ENCODE results near the gene ASPSCR1. TPM values are rescaled to one million over a fixed set of nuclear protein-coding genes. Genes with fewer than 3 reads are reported as not detected.

Gene ASPSCR1
- total and polyA plus RNA-seq, 2 of the 13 experiments (the other 11 are each of a cell fraction or from before 2014, with no cell fraction given) = 274 to 314 TPM

DNA sequence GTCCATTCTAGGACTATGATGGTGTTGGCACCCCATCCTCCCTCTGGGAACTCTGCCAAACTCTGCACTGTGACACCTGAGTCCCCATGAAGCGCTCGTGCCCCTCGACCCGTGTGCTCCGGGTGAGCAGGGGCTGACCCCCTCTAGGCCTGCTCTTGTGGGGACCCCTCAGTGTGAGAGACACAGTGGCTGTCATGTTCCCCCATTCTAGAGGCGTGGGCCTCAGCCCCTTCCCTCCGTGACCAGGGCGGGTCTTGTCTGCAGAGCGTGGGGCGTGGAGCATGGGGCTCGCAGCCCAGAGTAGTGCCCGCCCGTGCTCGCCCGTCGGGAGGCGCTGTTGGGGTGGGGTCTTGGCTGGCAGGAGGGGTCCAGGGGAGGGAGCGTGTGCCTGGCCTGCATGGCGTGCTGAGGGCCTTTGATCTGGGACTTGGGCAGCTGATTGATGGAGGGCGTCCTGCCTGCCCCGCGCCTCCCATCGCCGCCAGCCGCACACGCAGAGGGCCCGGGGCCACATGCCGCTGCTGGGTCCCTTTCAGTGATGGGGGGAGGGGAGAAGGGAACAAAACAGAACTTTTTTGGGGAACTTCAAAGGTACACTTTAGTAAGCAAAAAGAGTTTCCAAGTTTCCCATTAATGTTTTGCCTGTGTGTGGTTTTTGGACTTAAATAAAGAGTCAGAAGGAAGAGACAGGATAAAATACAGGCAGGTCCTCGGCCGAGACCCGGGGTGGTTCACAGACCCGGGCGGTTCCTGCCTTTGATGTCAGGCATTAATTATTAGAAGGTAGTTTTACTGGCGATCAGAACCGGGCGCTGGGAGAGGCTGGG lies 22.8 kb downstream of the ASPSCR1 start (continued):
- TF ChIP-seq, protein P1, sequence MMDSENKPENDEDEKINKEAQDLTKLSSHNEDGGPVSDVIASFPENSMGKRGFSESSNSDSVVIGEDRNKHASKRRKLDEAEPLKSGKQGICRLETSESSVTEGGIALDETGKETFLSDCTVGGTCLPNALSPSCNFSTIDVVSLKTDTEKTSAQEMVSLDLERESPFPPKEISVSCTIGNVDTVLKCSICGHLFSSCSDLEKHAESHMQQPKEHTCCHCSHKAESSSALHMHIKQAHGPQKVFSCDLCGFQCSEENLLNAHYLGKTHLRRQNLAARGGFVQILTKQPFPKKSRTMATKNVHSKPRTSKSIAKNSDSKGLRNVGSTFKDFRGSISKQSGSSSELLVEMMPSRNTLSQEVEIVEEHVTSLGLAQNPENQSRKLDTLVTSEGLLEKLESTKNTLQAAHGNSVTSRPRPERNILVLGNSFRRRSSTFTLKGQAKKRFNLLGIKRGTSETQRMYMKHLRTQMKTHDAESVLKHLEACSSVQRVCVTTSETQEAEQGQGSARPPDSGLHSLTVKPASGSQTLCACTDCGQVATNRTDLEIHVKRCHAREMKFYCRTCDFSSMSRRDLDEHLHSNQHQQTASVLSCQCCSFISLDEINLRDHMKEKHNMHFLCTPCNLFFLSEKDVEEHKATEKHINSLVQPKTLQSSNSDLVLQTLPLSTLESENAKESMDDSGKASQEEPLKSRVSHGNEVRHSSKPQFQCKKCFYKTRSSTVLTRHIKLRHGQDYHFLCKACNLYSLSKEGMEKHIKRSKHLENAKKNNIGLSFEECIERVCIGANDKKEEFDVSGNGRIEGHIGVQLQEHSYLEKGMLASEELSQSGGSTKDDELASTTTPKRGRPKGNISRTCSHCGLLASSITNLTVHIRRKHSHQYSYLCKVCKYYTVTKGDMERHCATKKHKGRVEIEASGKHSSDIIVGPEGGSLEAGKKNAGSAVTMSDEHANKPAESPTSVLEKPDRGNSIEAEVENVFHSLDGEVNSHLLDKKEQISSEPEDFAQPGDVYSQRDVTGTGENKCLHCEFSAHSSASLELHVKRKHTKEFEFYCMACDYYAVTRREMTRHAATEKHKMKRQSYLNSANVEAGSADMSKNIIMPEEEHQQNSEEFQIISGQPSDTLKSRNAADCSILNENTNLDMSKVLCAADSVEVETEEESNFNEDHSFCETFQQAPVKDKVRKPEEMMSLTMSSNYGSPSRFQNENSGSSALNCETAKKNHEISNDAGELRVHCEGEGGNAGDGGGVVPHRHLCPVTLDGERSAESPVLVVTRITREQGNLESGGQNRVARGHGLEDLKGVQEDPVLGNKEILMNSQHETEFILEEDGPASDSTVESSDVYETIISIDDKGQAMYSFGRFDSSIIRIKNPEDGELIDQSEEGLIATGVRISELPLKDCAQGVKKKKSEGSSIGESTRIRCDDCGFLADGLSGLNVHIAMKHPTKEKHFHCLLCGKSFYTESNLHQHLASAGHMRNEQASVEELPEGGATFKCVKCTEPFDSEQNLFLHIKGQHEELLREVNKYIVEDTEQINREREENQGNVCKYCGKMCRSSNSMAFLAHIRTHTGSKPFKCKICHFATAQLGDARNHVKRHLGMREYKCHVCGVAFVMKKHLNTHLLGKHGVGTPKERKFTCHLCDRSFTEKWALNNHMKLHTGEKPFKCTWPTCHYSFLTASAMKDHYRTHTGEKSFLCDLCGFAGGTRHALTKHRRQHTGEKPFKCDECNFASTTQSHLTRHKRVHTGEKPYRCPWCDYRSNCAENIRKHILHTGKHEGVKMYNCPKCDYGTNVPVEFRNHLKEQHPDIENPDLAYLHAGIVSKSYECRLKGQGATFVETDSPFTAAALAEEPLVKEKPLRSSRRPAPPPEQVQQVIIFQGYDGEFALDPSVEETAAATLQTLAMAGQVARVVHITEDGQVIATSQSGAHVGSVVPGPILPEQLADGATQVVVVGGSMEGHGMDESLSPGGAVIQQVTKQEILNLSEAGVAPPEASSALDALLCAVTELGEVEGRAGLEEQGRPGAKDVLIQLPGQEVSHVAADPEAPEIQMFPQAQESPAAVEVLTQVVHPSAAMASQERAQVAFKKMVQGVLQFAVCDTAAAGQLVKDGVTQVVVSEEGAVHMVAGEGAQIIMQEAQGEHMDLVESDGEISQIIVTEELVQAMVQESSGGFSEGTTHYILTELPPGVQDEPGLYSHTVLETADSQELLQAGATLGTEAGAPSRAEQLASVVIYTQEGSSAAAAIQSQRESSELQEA (CRISPR knock-in tag; IDR thresholded peaks at IDR 0.05; ENCODE audit: not compliant biosample characterization) = no peak
- TF ChIP-seq ZNF777 (CRISPR knock-in tag; IDR thresholded peaks at IDR 0.05) = no peak
- 0 out of 4 replicates have a peak, but pooled peaks of 1 of the 2 experiments have one; percentile 44 for TF ChIP-seq POLR2A (IDR thresholded peaks at IDR 0.05; ENCODE audit: insufficient read depth in 1 of 2, low read depth in 2 of 2, low read length in 2 of 2)
- peak; percentile 97 for TF ChIP-seq AKAP8 (CRISPR knock-in tag; IDR thresholded peaks at IDR 0.05)
- TF ChIP-seq TAF1 (CRISPR knock-in tag; IDR thresholded peaks at IDR 0.05) = peak; percentile 60; the same call in 1 of the 2 replicates
- TF ChIP-seq SOX5 (CRISPR knock-in tag; IDR thresholded peaks at IDR 0.05; ENCODE audit: borderline replicate concordance) = no peak
- TF ChIP-seq MTF2 (CRISPR knock-in tag; IDR thresholded peaks at IDR 0.05; ENCODE audit: borderline replicate concordance) = peak; percentile 73
- TF ChIP-seq, protein P2, sequence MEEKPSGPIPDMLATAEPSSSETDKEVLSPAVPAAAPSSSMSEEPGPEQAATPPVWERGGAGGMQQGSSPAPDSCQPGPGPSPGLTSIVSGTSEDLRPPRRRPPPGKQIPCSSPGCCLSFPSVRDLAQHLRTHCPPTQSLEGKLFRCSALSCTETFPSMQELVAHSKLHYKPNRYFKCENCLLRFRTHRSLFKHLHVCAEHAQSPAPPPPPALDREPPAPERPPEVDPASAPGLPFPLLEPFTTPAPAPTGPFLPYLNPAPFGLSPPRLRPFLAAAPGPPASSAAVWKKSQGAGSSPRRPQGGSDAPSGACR (CRISPR knock-in tag; IDR thresholded peaks at IDR 0.05) = peak; percentile 80
- peak; percentile 17; the same call in 1 of the 2 replicates for TF ChIP-seq SALL2 (CRISPR knock-in tag; IDR thresholded peaks at IDR 0.05)
- no peak for TF ChIP-seq SNAI1 (CRISPR knock-in tag; IDR thresholded peaks at IDR 0.05; ENCODE audit: borderline replicate concordance)
- TF ChIP-seq, protein P3, sequence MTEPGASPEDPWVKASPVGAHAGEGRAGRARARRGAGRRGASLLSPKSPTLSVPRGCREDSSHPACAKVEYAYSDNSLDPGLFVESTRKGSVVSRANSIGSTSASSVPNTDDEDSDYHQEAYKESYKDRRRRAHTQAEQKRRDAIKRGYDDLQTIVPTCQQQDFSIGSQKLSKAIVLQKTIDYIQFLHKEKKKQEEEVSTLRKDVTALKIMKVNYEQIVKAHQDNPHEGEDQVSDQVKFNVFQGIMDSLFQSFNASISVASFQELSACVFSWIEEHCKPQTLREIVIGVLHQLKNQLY (CRISPR knock-in tag; IDR thresholded peaks at IDR 0.05) = peak; percentile 75
- TF ChIP-seq, protein P4, sequence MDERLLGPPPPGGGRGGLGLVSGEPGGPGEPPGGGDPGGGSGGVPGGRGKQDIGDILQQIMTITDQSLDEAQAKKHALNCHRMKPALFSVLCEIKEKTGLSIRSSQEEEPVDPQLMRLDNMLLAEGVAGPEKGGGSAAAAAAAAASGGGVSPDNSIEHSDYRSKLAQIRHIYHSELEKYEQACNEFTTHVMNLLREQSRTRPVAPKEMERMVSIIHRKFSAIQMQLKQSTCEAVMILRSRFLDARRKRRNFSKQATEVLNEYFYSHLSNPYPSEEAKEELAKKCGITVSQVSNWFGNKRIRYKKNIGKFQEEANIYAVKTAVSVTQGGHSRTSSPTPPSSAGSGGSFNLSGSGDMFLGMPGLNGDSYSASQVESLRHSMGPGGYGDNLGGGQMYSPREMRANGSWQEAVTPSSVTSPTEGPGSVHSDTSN (CRISPR knock-in tag; IDR thresholded peaks at IDR 0.05) = no peak; the same call in 1 of the 2 replicates
- TF ChIP-seq ATF7-NPFF (CRISPR knock-in tag; IDR thresholded peaks at IDR 0.05; ENCODE audit: low read depth) = peak; percentile 87
- TF ChIP-seq TSC22D2 (CRISPR knock-in tag; IDR thresholded peaks at IDR 0.05; ENCODE audit: borderline replicate concordance) = peak; percentile 47; the same call in 1 of the 2 replicates
